ENCODE measurements around the gene IL1B. TPM values are rescaled to one million over a fixed set of nuclear protein-coding genes. Genes with fewer than 3 reads are reported as not detected.

The IL1B gene
- total RNA-seq, 2 donors from 2014 or later, result 1.0 to 2.6 TPM

DNA sequence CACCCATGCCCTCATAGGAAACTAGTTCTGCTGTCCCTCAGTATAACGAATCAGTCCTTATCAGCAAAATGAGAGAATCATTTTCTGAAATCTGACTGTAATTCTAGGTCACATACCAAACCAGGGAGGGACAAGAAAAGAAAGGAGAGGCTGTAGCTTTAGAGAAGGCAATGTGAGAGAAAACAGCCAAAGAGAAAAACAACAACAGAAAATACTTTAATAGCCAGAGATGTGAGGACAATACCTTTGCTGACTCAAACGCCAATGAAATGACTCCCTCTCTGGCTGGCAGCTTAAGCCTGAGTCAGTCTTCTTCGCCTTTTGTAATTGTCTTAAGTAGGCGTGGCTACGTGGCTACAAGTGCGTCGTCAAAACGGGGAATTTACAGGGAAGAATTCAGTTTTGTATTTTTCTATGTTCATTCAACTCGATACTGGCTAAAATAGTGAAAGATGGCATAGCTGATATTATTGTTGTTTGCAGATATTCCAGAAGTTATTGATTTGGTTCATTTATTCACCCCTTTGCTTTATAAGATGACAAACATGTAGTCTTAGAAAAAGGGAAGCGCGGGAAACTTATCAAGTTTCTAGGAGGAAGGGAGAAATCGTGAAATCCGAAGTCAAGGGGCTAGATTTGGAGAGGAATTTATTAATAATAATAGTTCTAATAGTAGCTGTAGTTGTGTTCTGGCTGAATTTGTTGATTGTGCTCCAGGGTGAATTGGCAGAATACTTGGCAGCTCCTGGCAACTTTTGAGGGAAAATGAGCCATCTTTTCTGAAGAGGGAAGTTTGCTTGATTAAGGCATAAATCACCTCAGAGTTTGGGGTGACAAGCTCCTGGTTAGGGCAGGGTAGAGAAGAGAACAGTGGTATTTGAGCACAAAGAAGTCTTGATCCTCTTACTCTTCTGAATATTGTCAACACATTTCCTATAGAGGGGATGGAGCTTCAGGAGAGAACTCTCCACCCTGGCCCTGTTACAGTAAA is 52.1 kb downstream of the IL1B start, which contains the start of gene IL1A:
Gene IL1A (minus strand): TSS at position 295 of the 991 bp plus-strand sequence. CDS start 723 bp downstream, outside the sequence.
- no peak for DNase-seq (ENCODE audit: low spot score)
- H3K4me3 ChIP-seq, result no peak within 1 kb of the TSS
- TF ChIP-seq, protein P1, sequence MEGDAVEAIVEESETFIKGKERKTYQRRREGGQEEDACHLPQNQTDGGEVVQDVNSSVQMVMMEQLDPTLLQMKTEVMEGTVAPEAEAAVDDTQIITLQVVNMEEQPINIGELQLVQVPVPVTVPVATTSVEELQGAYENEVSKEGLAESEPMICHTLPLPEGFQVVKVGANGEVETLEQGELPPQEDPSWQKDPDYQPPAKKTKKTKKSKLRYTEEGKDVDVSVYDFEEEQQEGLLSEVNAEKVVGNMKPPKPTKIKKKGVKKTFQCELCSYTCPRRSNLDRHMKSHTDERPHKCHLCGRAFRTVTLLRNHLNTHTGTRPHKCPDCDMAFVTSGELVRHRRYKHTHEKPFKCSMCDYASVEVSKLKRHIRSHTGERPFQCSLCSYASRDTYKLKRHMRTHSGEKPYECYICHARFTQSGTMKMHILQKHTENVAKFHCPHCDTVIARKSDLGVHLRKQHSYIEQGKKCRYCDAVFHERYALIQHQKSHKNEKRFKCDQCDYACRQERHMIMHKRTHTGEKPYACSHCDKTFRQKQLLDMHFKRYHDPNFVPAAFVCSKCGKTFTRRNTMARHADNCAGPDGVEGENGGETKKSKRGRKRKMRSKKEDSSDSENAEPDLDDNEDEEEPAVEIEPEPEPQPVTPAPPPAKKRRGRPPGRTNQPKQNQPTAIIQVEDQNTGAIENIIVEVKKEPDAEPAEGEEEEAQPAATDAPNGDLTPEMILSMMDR (IDR thresholded peaks at IDR 0.05), result no peak

DNA sequence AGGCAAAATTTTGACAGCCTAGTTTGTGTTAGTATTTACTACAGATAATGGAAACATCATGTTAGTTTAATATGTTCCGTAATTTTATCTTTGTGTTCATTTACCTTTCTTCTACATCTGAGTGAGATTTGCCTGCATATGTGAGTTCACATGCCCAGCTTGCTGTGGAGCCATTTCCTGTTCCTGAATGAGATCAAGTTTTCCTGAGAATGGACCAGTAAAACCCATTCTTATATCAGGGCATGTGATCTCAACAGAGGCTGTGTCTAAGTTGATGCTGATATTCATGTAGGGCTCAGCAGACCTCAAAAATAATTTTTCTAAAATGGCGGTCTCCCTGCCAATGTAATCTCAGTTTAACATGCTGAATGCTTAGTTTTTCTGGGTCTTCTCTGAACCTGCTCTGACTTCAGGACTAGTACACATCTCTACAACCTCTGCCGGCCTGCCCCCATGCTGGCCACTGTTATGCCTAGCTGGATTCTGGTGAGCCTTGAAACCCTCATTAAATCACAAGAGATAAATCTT is 53.3 kb downstream of the IL1B start:
- H3K36me3 ChIP-seq, result no peaks in the 10 kb centered on the region

More for the DNA sequence above, 52.1 kb downstream of the IL1B start, which contains the start of gene IL1A:
- Histone ChIP-seq H3K27ac (no peak within 1 kb of the TSS), H3K9me3 (no peaks in the 10 kb centered on the region), H3K27me3 (no peaks in the 10 kb centered on the region), H3K4me1 (no peaks in the 10 kb centered on the region), H3K36me3 (no peaks in the 10 kb centered on the region)

DNA sequence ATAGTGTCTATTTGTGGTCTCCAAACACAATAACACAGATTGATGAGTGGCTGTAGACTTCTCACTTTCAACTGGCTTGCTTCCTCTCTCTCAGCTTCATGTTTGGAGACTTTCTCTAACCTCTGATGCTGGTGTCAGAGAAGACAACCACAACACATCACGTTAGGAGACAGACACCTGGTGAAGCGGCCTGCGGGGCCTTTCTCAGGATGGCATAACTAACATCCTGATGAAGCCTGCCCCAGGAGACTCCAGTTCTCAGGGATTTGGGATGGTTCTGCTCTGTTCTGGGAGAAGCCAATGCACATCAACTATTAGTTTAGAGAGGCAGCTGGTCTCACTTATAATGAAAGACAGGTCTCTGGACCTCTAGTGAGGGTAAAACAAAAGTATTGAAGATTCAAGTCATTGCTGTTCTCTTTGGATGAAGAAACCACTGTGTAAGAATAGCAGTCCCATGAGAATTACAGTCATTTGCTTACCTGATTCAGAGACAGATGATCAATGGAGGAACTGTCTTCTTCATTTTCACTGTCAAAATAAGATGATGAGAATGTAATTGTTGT is 54.3 kb downstream of the IL1B start:
- TF ChIP-seq, protein P1 (IDR thresholded peaks at IDR 0.05), result no peak
- H3K4me1 ChIP-seq, result no peaks in the 10 kb centered on the region
- no peak for DNase-seq (ENCODE audit: low spot score)
- H3K9me3 ChIP-seq, result no peaks in the 10 kb centered on the region
- H3K4me3 ChIP-seq, result no peak overlapping the region
- no peaks in the 10 kb centered on the region for H3K36me3 ChIP-seq
- H3K27me3 ChIP-seq, result no peaks in the 10 kb centered on the region
- H3K27ac ChIP-seq, result no peak overlapping the region

More for the DNA sequence above, 53.3 kb downstream of the IL1B start:
- Histone ChIP-seq H3K27ac (no peak overlapping the region), H3K27me3 (no peaks in the 10 kb centered on the region), H3K9me3 (no peaks in the 10 kb centered on the region), H3K4me1 (no peaks in the 10 kb centered on the region), H3K4me3 (no peak overlapping the region)
- TF ChIP-seq, protein P1 (IDR thresholded peaks at IDR 0.05), result no peak
- no peak for DNase-seq (ENCODE audit: low spot score)

Other genes with a start within 250 kb of the IL1B start
- gene SLC20A1, start 190.8 kb downstream of the IL1B start, total RNA-seq, result 10 to 100 TPM; 16.8 to 19.7 TPM
- not detected for gene NT5DC4, start 115.8 kb downstream of the IL1B start, total RNA-seq
- under 1 TPM in 1 of 2 donors, not detected in 1; 0.82 TPM for gene CKAP2L, start 72.2 kb downstream of the IL1B start, total RNA-seq
- not detected for gene IL1A, start 52.3 kb downstream of the IL1B start, total RNA-seq
- gene IL37, start 74.4 kb upstream of the IL1B start, total RNA-seq, result not detected
- not detected for gene IL36G, start 141.2 kb upstream of the IL1B start, total RNA-seq
- not detected for gene IL36A, start 168.7 kb upstream of the IL1B start, total RNA-seq
- gene IL36B, start 216.1 kb upstream of the IL1B start, total RNA-seq, result not detected
- not detected for gene IL36RN, start 222.4 kb upstream of the IL1B start, total RNA-seq
- gene IL1F10, start 231.2 kb upstream of the IL1B start, total RNA-seq, result not detected